GM18499 (cell line): Measurements from ENCODE around the gene STRA6.

Experiments used
- ATAC-seq: cut with Tn5 transposase; IDR thresholded peaks from one replicate; pipeline ENCODE4 v1.9.1; 2021; ENCODE audit warnings: moderate number of reproducible peaks; ENCODE audit not compliant: insufficient read depth, unreplicated experiment

Gene STRA6

GRCh38 chr15:74227968-74228722 is 25.6 kb upstream of the STRA6 start:
- ATAC-seq = no peak

DNA sequence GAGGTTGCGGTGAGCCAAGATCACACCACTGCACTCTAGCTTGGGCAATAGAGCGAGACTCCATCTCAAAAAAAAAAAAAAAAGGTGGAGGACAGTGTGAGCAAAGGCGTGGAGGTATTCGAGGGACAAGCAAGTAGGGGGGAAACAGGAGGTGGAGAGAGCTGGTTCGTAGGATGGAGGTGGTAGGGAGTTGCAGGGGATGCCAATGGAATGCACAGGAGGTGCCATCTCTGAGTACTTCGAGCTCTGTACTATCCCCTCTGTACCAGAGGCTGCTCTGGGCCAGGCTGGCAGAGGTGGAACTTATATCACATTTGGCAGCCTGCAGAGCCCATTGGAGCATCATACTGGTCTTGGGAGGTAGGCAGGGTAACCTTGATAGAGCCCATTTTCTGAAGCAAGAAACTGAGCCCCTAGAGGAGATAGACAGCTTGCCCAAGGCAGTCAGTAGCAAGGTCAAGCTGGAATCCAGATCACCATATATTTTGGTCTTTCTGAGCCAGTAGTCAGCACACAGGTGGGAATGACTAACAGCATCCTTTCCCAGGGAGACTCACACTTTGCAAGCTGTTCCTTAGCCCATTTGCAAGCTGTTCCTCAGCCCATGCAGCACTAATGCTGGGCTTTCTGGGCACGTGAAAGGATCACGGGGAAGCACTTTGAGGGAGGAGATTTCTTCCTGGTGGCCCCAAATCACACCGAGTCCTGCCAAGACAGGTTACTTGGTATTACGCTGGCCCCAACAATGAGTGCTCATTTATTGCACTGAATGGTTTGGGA is 24.4 kb upstream of the STRA6 start:
- no peak for ATAC-seq

GRCh38 chr15:74225928-74226327 is 23.3 kb upstream of the STRA6 start:
- no peak for ATAC-seq

- ATAC-seq = no peak
Measured at GRCh38 chr15:74222240-74223119, 19.9 kb upstream of the STRA6 start.

- no peak for ATAC-seq
Measured at GRCh38 chr15:74221399-74222239, 19.0 kb upstream of the STRA6 start.

GRCh38 chr15:74220475-74221248 is 18.1 kb upstream of the STRA6 start:
- ATAC-seq = no peak

- ATAC-seq = no peak
Measured at GRCh38 chr15:74217907-74218885, 15.6 kb upstream of the STRA6 start.

DNA sequence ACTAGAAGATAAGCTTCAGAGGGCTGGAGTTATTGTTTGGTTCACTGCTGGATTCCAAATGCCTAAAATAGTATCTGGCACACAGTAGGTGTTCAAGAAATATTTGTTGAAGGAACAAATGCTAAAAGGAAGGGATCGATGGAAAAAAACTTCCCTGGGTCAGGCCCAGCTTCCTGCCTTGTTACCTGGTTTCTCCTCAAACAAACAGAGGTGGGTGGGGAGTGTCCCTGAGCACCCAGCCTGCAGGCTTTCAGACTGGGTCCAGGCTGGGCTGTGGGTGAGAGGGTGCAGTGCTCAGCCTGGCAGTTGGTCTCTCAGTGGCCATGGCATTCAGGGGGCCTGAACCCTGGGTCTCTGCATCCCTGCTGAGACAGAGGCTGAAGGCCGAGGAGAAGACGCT is 14.4 kb upstream of the STRA6 start:
- no peak for ATAC-seq

DNA sequence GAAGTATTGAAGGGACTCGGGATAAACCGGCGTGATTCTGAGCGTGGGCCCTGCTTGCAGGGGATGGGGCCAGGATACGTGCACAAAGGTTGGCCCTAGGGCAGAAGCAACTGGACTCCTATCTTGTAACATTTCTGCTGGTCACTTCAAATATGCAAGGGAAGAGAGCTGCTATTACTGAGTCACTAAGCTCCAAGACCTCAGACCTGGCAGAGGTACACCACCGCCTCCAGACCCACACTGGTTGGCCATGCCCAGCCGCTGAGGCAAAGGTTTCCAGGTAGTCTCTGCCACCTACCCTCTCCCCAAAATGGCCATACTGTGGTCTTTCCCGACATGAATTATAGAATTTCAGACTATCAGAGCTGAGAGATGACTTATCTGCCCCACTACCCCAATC is 13.4 kb upstream of the STRA6 start:
- no peak for ATAC-seq

GRCh38 chr15:74214324-74215021 is 11.9 kb upstream of the STRA6 start:
- no peak for ATAC-seq

DNA sequence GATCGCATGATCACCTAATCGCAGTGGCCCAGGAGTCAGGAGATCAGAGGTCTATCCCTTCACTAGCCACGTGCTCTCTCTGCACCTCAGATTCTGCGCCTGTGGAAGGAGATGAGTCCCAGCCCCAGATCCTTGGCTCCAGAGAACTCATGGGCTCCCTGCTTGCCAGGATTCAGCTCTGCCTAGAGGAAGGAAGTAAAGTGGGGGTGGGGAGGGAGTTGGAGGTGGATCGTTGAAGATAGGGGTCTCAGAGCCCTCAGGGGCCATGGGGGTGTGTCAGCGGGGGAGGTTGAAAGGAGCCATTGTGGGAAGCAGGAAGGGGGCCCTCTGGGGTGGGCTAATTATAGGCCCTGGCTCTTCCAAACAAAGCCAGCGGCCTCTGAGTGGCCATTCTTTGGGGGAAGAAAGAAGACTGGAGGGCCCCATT is 11.3 kb upstream of the STRA6 start:
- ATAC-seq = no peak

GRCh38 chr15:74212494-74212893 is 9.9 kb upstream of the STRA6 start:
- ATAC-seq = no peak

DNA sequence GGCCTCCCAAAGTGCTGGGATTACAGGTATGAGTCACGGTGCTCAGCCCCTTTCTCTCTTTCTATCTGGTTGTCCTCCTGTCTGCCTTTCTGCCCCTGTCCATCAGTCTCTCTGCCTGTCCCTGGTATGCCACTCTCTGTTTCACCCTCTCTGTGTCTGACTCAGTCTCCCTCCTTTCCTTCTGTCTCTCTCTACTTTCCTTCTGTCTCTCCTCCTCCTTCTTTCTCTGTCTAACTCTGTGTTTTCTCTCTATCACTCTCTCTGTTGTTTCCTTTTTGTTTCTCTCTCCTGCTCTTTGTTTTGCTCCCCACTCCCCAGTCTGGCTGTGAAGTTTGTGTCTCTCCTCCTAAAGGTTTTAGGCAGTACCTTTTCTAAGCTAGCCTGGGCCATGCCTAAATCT is 9.1 kb upstream of the STRA6 start:
- ATAC-seq = no peak

DNA sequence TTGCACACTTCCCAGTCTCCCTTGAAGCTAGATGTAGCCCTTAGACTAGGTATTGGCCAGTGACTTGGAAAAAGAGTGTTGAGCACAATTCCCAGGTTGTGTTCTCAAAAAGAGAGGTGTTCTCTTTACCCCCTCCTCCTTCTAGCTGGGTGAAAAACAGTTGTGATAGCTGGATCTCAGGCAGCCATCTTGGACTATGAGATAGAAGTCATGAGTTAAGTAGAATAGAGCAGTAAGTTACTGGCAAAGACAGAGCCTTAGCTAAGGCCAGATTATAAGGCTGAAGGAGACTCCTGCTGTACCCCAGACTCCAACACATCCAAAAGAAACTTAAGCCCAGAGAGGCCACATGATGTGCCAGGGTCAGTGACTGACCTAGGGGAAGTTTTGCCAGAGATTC is 8.1 kb upstream of the STRA6 start:
- ATAC-seq = no peak

GRCh38 chr15:74209997-74210671 is 7.5 kb upstream of the STRA6 start:
- ATAC-seq = no peak

DNA sequence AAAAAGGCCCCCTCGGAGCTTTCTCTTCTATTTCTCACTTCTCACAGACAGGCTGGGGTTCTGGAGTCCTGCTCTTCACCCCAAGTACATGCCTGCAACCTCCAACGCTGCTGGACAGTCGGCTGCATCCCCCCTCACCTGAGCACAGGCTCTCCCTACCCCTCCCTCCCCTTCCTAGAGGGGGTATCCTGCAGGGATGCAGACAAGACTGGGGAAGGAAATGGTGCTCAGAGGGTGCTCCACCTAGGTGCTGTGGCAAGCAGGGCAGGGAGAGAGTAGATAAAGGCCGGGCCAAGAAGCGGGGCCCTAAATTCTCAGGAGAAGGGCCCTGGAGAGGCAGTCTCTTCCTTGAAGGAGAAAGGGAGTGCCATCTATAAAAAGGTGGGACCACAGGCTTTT is 7.0 kb upstream of the STRA6 start:
- no peak for ATAC-seq
